PFSK-1 (cell line): Measurements from ENCODE around the gene PTH2.

Source experiments
- FOXP2 ChIP-seq: optimal IDR thresholded peaks from 2 replicates; pipeline ENCODE3; 2011; ENCODE audit warnings: borderline replicate concordance, control low read depth, inconsistent platforms; ENCODE audit not compliant: insufficient read depth; ENCODE audit errors: extremely low read length, extremely low read depth
- POLR2AphosphoS5 ChIP-seq: IDR thresholded peaks from 2 replicates; pipeline ENCODE4 v1.6.1; 2012; ENCODE audit warnings: low read depth, mild to moderate bottlenecking, control low read depth, low read length, moderate library complexity
- REST ChIP-seq, 2 experiments: IDR thresholded peaks; 2 replicates each; pipeline versions ENCODE4 v1.6.1 to v1.8.0; 2011 to 2012; ENCODE audit warnings: low read depth in 2 of 2, low read length in 2 of 2, control low read depth in 1 of 2, inconsistent platforms in 1 of 2, mild to moderate bottlenecking in 1 of 2, moderate library complexity in 1 of 2; ENCODE audit not compliant: insufficient read depth in 1 of 2
- SIN3A ChIP-seq: IDR thresholded peaks from 2 replicates; pipeline ENCODE4 v1.6.1; 2012; ENCODE audit warnings: mild to moderate bottlenecking, low read length, moderate library complexity, borderline replicate concordance; ENCODE audit not compliant: insufficient read depth
- TAF1 ChIP-seq: IDR thresholded peaks from 2 replicates; pipeline ENCODE4 v1.6.1; 2012; ENCODE audit warnings: low read length, control low read depth, borderline replicate concordance; ENCODE audit not compliant: insufficient read depth

PTH2 gene

GRCh38 chr19:49374665-49375434, 48.4 kb downstream of the PTH2 start:
- TF ChIP-seq POLR2AphosphoS5 (no peak), SIN3A (no peak), FOXP2 (no peak), TAF1 (no peak), REST (IDR thresholded peaks at IDR 0.05; ENCODE audit: insufficient read depth in 1 of 2, low read depth in 2 of 2, low read length in 2 of 2) (no peak)
